K562 (cell line): ENCODE measurements around the gene RASSF7. TPM values are rescaled to one million over a fixed set of nuclear protein-coding genes. Genes with fewer than 3 reads are reported as not detected.

ENCODE experiments used
- CHD7 ChIP-seq: fragments of 200-600 bp; sonication (generic); IDR thresholded peaks from one replicate; pipeline ENCODE4 v1.6.1; 2012; ENCODE audit warnings: mild to moderate bottlenecking, low read depth, low read length, inconsistent platforms
- CTBP1 ChIP-seq: fragments of 450-650 bp; IDR thresholded peaks from 2 replicates; pipeline ENCODE4 v1.6.1; 2016; ENCODE audit warnings: borderline replicate concordance
- E4F1 ChIP-seq: fragments of 250-450 bp; sonication (Bioruptor Pico); IDR thresholded peaks from 2 replicates; pipeline ENCODE4 v1.5.0; 2021; ENCODE audit warnings: mild to moderate bottlenecking, borderline replicate concordance
- MIER1 ChIP-seq: fragments of 450-650 bp; IDR thresholded peaks from 2 replicates; pipeline ENCODE4 v1.6.1; 2016; ENCODE audit warnings: antibody characterized with exemption, mild to moderate bottlenecking, low read depth
- NFE2 ChIP-seq: IDR thresholded peaks from 2 replicates; pipeline ENCODE4 v1.6.1; 2014; ENCODE audit warnings: antibody characterized with exemption, low read depth
- PHF21A ChIP-seq: fragments of 450-650 bp; IDR thresholded peaks from 2 replicates; pipeline ENCODE4 v1.6.1; 2017; ENCODE audit warnings: low read depth, borderline replicate concordance
- PYGO2 ChIP-seq: fragments of 450-650 bp; IDR thresholded peaks from 2 replicates; pipeline ENCODE4 v1.6.1; 2016; ENCODE audit warnings: mild to moderate bottlenecking, missing genetic modification characterization, moderate library complexity, missing compliant biosample characterization
- SAFB2 ChIP-seq: fragments of 200-400 bp; formaldehyde crosslinking; IDR thresholded peaks from 2 replicates; pipeline ENCODE4 v1.6.1; 2018; ENCODE audit warnings: borderline replicate concordance, low read length, low read depth, moderate library complexity; ENCODE audit not compliant: severe bottlenecking
- SRSF9 ChIP-seq: fragments of 200-400 bp; formaldehyde crosslinking; IDR thresholded peaks from 2 replicates; pipeline ENCODE4 v1.6.1; 2017; ENCODE audit warnings: low read depth, low read length, borderline replicate concordance
- ZNF212 ChIP-seq: fragments of 450-650 bp; formaldehyde crosslinking; IDR thresholded peaks from 2 replicates; pipeline ENCODE4 v1.4.0; 2020; ENCODE audit warnings: mild to moderate bottlenecking
- polyA plus RNA-seq, 8 experiments: library from polyadenylated mRNA; depleted of rRNA in 4 of 8; stranded (reverse) in 5 of 8; unstranded in 3 of 8; fragments of >200 nt; fragmentation: Nextera tagmentation in 2 of 8; fragmentation: Illumina TruSeq in 1 of 8; extraction: Ambion mirVana in 2 of 8; extraction: Trizol in 1 of 8; gene quantifications; 2 replicates each; pipeline versions ENCODE4 v1.2.1 to v1.2.3, GENCODE V29; 2011 to 2014; ENCODE audit warnings: inconsistent platforms in 1 of 8, missing spikeins in 1 of 8
- total RNA-seq, 7 experiments: library from RNA; depleted of rRNA in 6 of 7; stranded (reverse); fragments of >200 nt in 6 of 7; fragmentation: Illumina TruSeq in 2 of 7; extraction: Trizol in 2 of 7; gene quantifications; 2 replicates each; pipeline versions ENCODE4 v1.2.1 to v1.2.3, GENCODE V29; 2011 to 2021; ENCODE audit warnings: low replicate concordance in 1 of 7

RASSF7 gene
- total and polyA plus RNA-seq, 9 of the 15 experiments (the other 6 are each of a cell fraction or from before 2014, with no cell fraction given) = 0.41 to 45.2 (median 18.6) TPM

- TF ChIP-seq CHD7 (no peak), SAFB2 (no peak), NFE2 (no peak), CTBP1 (peak; percentile 94), E4F1 (no peak), PYGO2 (tag) (no peak), PHF21A (no peak), ZNF212 (CRISPR knock-in tag) (no peak), SRSF9 (no peak), MIER1 (no peak)
- TF ChIP-seq, all 486 proteins: peak for 167
Measured at GRCh38 chr11:518463-519202, 42.1 kb upstream of the RASSF7 start (continued).
